ENCODE results near the gene GGT5.

- no peak for TF ChIP-seq KAT7 (CRISPR knock-in tag; IDR thresholded peaks at IDR 0.05; ENCODE audit: borderline replicate concordance)
- no peak for TF ChIP-seq CTCF (IDR thresholded peaks at IDR 0.05)
- no peak for TF ChIP-seq CREB1 (CRISPR knock-in tag; IDR thresholded peaks at IDR 0.05)
- TF ChIP-seq JUN (CRISPR knock-in tag; IDR thresholded peaks at IDR 0.05) = no peak
- TF ChIP-seq SP1 (CRISPR knock-in tag; conservative IDR thresholded peaks at IDR 0.05) = no peak
- TF ChIP-seq TCF7 (CRISPR knock-in tag; IDR thresholded peaks at IDR 0.05; ENCODE audit: low read depth) = no peak
- no peak for TF ChIP-seq NR2C2 (CRISPR knock-in tag; IDR thresholded peaks at IDR 0.05)
- no peak for TF ChIP-seq ATF2 (CRISPR knock-in tag; IDR thresholded peaks at IDR 0.05; ENCODE audit: borderline replicate concordance, low read depth)
- TF ChIP-seq ATF6 (CRISPR knock-in tag; IDR thresholded peaks at IDR 0.05) = no peak
- no peak for TF ChIP-seq FOXJ3 (CRISPR knock-in tag; IDR thresholded peaks at IDR 0.05; ENCODE audit: borderline replicate concordance)
- no peak for TF ChIP-seq ATF3 (CRISPR knock-in tag; conservative IDR thresholded peaks at IDR 0.05)
- no peak for TF ChIP-seq PREB (CRISPR knock-in tag; IDR thresholded peaks at IDR 0.05; ENCODE audit: borderline replicate concordance)
Measured at GRCh38 chr22:24290459-24290858, 45.6 kb upstream of the GGT5 start.

Measured in WTC11 (cell line).